KOPT-K1 (cell line): Measurements from ENCODE around the gene DYRK1A.

Source experiments
- H3K27ac ChIP-seq: fragments of 200-600 bp; sonication (generic); 2 replicates; pipeline ENCODE4 v1.5.1; 2016; ENCODE audit warnings: antibody characterized with exemption, mild to moderate bottlenecking, low read depth, low read length; ENCODE audit not compliant: poor library complexity, severe bottlenecking
- H3K36me3 ChIP-seq: fragments of 200-600 bp; sonication (generic); 2 replicates; pipeline ENCODE4 v1.5.1; 2017; ENCODE audit warnings: antibody characterized with exemption, mild to moderate bottlenecking, low read length, moderate library complexity; ENCODE audit not compliant: insufficient read depth
- H3K9me3 ChIP-seq: fragments of 200-600 bp; sonication (generic); 2 replicates; pipeline ENCODE4 v1.5.1; 2017; ENCODE audit warnings: antibody characterized with exemption, low read length, mild to moderate bottlenecking; ENCODE audit not compliant: insufficient read depth, poor library complexity, severe bottlenecking

Gene DYRK1A

DNA sequence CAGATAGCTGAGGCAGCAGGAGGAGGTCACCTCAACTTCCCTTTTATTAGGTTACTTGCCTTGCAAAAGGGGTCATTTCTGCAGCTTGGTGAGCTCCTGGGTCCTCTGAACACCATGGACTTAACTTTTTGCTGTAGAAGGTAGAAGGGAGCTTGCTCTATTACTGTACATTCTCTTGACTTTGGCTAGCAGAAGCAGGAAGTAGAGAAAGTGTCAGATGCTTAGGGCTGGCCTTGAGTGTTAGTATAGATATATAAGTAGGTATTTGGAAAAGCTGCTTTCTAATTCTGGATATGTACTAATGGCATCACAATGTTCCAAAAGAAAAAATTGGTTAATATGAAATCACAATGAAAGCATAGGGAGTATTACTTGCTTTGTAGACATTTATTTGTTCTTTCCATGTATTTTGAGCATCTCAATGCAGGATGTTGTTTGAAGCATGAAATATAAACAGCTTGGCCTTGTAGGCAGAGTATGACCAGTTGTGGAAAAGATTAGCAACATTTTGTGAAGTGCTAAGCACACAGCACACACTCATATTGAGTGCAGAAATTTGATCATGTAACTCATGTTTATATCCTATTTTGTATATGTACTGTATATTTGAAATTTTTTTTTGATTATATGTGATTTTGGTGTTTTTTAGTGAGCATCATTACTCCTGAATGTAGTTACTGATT is 108.8 kb downstream of the DYRK1A start:
- Histone ChIP-seq H3K9me3 (no peaks in the 10 kb centered on the region), H3K27ac (no peak overlapping the region), H3K36me3 (peaks cover 82% of the 10 kb centered on the region)

DNA sequence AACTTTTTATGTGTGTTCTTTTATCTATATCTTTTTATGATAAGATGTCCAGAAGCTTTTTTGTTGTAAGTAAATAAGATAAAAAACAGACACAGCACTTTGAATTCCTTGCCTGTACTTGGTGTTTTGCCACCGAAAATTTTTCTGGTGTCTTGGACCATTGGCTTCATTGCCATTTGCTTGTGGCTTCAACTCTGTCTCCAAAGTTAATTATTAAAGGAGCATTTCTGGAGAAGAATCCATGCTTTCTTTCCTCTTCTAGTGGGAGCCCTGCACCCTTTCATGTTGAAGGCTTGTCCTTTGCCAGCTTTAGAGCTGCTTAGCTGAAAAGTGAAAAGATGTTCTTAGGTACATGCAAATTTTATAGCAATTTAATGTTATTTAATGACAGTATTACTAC is 112.2 kb downstream of the DYRK1A start:
- no peaks in the 10 kb centered on the region for H3K9me3 ChIP-seq
- no peak overlapping the region for H3K27ac ChIP-seq
- H3K36me3 ChIP-seq: peaks cover 87% of the 10 kb centered on the region

DNA sequence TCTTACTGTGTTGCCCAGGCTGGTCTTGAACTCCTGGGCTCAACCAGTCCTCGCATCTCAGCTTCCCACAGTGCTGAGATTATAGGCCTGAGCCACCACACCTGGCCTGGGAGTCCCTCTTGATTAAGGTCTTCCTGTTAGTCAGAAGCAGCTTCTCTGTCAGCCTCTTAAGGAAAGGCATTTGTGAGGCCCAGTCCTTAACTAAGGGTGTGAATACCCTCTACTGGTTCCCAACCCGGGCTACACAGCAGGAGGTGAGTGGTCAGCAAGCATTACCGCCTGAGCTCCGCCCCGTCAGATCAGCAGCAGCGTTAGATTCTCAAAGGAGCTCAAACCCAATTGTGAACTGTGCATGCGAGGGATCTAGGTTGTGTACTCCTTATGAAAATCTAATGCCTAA is 117.2 kb downstream of the DYRK1A start:
- Histone ChIP-seq H3K36me3 (peaks cover 91% of the 10 kb centered on the region), H3K9me3 (no peaks in the 10 kb centered on the region), H3K27ac (no peak overlapping the region)

DNA sequence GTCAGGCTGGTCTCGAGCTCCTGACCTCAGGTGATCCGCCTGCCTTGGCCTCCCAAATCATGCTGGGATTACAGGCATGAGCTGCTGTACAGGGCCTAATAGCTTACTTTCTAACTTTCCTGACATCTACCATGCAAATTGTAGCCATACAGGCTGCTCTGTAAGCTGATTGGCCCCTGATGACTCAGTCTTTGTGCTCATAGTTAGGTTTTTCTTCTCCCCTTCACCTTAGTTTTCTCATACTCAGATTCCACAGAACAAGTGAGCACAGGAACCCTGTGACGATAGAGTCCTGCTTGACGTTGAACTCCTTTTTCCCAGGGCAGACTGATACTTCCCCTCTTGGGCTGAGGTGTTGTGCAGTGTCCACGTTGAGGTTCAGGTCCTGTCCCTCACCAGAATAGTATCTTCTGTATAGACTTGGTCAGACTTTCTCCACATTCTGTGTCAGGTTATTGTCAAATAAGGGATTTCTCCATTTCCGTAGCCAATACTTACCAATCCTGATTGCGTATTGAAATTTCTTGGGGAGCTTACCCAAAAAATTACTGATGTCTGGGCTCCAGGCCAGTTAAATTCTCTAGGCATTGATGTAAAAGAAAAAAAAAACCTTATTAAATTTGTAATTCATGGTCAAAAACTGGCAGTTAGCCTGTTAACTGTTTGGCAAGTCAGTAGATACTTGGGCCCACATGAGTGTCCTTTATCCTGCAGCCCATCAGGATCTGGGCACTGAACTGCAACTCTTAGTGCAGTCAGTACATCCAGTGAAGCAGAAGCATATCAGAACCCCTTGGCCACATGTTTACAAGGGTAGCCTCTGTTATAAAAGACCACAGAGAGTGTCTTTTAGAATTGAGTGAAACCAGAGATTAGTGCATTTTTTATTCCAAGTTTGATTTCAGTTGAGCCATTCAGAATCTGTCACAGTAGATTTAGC is 118.2 kb downstream of the DYRK1A start:
- H3K9me3 ChIP-seq: no peaks in the 10 kb centered on the region
- peaks cover 93% of the 10 kb centered on the region for H3K36me3 ChIP-seq
- H3K27ac ChIP-seq: no peak overlapping the region

DNA sequence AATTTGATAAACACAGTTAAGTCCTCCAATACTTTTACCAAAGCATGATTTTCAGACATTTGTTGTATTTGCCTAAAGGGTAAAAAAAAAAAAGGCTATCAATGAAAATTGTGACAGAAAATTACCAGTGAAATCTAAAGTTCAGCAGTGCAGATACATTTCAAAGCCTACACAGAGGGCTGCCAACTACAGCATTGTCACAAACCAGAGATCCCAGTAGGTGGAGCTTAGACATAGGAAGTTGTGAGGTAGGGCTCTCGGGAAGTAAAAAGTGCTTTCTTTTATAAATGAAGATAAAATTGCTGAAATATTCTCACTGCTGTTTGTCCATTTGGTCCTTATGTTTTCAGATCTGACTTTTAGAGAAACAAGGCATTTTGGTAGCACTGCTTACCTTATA is 123.0 kb downstream of the DYRK1A start:
- H3K36me3 ChIP-seq: peaks cover 96% of the 10 kb centered on the region
- H3K9me3 ChIP-seq: no peaks in the 10 kb centered on the region
- H3K27ac ChIP-seq: no peak overlapping the region

DNA sequence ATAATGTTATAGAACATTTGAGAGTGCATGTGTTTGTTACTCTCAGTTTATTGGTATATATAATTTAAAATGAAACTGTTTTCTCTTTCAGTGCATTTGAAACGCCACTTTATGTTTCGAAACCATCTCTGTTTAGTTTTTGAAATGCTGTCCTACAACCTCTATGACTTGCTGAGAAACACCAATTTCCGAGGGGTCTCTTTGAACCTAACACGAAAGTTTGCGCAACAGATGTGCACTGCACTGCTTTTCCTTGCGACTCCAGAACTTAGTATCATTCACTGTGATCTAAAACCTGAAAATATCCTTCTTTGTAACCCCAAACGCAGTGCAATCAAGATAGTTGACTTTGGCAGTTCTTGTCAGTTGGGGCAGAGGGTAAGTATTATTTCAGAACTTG is 123.5 kb downstream of the DYRK1A start:
- Histone ChIP-seq H3K36me3 (peaks cover 96% of the 10 kb centered on the region), H3K9me3 (no peaks in the 10 kb centered on the region), H3K27ac (no peak overlapping the region)

DNA sequence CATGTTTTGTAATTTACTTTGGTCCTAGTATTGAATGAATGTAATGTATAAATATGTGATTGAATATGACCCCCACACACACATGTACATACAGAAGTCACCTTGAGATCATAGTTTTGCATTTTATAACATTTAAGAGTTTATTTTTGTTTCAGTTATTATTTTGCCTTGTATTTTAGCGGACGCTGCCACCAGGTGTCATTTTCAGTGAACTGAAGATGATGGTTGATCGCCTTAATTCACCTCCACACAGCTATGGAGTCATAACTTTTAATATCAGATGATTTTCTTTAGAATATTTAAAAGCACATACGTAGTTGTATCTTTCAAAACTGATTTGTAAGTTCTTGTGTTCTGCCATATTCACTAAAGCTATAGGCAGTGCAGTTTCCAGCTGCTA is 130.4 kb downstream of the DYRK1A start:
- Histone ChIP-seq H3K9me3 (no peaks in the 10 kb centered on the region), H3K36me3 (peaks cover 96% of the 10 kb centered on the region), H3K27ac (no peak overlapping the region)

DNA sequence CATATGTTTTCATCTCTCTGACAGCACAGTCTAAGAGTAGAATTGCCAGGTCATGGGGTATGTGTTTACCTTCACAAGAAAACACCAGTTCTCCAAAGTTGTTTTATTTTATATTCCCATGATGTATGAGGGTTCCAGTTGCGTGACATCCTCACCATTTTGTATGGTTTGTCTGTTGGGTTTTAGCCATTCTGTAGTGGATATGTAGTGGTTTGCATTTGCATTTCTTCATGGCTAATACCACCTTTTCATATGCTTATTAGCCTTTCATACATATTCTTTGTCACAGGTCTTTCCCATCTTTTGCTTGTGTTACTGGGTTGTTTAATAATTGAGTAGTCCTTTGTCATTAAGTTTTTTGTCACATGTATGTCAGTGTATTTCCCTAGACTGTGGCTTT is 132.1 kb downstream of the DYRK1A start:
- Histone ChIP-seq H3K9me3 (no peaks in the 10 kb centered on the region), H3K27ac (no peak overlapping the region), H3K36me3 (peaks cover 93% of the 10 kb centered on the region)

DNA sequence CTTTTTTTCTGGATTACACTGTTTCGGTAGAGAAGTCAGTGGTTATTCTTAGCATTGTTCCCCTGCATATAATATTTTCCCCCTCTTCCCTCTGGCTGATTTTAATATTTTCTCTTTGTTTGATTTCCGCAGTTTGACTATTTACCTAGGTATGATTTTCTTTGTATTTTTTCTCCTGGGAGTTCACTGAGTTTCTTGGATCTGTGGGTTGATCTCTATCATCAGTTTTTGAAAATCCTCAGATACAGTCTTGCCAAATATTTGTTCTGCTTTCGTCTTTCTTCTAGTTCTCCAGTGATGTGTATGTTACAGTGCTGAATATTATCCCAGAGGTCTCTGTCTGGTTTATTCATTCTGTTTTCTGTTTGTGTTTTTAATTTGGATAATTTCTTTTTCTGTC is 136.4 kb downstream of the DYRK1A start:
- Histone ChIP-seq H3K36me3 (peaks cover 93% of the 10 kb centered on the region), H3K27ac (no peak overlapping the region), H3K9me3 (no peaks in the 10 kb centered on the region)

DNA sequence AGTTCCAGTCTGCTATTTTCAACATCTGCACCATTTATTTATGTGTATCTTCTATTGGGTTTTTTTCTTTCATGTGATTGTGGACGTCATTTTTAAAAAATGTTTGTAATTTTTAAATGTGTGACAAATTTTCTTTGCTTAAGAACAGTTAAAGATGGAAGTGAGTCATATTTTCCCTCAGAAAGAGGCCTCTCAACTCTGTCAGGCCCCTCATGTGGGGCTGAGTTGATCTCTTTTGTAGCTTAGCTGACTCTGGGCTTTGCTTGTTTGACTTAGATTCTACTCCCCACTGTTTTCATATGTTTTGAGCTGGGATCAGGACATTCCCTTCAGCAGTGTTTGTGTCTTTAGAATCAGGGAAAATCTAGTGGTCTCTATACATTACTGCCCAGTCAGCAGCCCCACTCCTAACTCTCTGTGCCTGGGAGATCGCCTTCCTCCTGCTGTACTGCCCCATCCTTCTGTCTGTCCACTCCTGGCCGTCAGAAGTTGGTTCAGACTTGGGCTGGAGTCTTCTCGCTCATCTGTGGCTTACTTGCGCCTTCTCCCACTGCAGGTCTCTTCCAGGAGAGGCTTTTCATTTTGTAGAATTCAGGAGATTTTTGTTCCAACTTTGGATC is 137.4 kb downstream of the DYRK1A start:
- Histone ChIP-seq H3K36me3 (peaks cover 93% of the 10 kb centered on the region), H3K9me3 (no peaks in the 10 kb centered on the region), H3K27ac (no peak overlapping the region)

DNA sequence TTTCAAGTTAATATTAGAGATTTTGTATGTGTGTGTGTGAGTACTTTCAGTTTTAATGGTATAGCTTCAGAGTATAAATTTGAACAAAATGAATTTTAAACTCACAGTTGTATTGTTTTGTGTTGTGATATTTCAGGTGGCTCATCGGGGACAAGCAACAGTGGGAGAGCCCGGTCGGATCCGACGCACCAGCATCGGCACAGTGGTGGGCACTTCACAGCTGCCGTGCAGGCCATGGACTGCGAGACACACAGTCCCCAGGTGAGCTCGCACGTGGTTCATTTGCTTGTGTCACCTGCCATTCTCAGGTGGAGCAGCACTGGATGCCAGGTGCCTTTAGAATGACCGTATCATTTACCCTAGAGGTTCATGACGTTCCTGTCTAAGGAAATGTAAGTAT is 139.4 kb downstream of the DYRK1A start:
- no peaks in the 10 kb centered on the region for H3K9me3 ChIP-seq
- H3K36me3 ChIP-seq: peaks cover 96% of the 10 kb centered on the region

DNA sequence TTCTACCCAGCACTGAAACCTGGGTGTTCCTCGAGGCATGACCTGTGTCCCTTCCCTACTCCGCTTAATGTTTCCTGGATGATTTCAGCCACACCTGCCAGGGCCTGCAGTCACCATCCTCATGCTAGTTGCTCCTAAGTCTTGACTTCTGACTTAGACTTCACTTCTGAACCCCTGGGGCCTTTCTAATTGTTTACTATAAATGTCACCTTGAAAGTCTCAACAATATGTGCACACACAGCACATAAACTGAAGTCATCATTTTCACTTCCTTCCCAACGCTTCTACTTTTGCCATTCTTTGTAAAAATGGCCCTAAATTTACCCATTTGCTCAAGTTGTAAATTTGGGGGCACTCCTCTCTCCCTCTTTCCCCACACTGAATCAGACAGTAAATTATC is 141.1 kb downstream of the DYRK1A start:
- Histone ChIP-seq H3K9me3 (no peaks in the 10 kb centered on the region), H3K36me3 (peaks cover 98% of the 10 kb centered on the region), H3K27ac (no peak overlapping the region)

More for the DNA sequence above, 139.4 kb downstream of the DYRK1A start:
- no peak overlapping the region for H3K27ac ChIP-seq

DNA sequence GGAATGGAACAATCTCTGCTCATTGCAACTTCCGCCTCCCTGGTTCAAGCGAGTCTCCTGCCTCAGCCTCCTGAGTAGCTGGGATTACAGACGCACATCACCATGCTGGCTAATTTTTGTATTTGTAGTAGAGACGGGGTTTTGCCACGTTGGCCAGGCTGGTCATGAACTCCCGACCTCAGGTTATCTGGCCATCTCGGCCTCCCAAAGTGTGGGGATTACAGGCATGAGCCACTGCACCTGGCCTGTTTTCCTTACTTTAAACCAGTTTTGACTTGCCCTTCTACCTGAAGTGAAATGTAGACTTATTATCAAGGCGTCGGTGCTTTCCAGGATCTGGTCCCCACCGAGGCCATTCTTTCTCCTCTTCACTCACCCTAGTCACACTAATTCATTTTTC is 141.8 kb downstream of the DYRK1A start:
- Histone ChIP-seq H3K9me3 (no peaks in the 10 kb centered on the region), H3K27ac (no peak overlapping the region), H3K36me3 (peaks cover 98% of the 10 kb centered on the region)

DNA sequence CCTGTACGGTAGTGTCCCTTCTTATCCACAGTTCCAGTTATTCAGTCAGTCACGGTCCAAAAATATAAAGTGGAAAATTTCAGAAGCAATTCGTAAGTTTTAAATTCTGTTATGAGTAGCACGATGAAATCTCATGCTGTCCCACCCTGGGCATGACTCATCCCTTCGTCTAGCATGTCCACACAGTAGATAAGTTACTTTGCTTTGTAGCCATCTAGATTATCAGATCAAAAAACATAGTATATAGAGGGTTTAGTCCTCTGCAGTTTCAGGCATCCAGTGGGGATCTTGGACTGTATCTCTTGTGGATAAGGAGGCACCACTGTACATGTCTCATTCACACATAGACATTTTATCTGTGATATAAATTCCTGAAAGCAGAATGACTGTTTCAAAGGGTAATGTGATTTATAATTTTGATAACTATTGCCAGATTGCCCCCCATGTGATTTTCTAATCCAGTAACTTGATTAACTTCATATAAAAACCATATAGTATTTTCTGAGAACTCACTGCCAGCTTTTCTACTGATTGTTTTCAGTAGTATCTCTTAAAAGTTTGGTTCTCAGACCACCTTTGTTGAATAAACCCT is 143.3 kb downstream of the DYRK1A start:
- Histone ChIP-seq H3K27ac (no peak overlapping the region), H3K9me3 (no peaks in the 10 kb centered on the region), H3K36me3 (peaks cover 100% of the 10 kb centered on the region)

DNA sequence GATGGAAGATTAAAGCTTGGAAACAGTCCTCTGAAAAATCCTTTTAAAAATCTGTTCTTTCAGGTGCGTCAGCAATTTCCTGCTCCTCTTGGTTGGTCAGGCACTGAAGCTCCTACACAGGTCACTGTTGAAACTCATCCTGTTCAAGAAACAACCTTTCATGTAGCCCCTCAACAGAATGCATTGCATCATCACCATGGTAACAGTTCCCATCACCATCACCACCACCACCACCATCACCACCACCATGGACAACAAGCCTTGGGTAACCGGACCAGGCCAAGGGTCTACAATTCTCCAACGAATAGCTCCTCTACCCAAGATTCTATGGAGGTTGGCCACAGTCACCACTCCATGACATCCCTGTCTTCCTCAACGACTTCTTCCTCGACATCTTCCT is 145.3 kb downstream of the DYRK1A start:
- peaks cover 99% of the 10 kb centered on the region for H3K36me3 ChIP-seq
- no peak overlapping the region for H3K27ac ChIP-seq
- H3K9me3 ChIP-seq: no peaks in the 10 kb centered on the region
